KOPT-K1 (cell line): ENCODE data around the gene OR5H14.
"Not testable (repeated sequence)": the region's sequence is repeated elsewhere in the genome, so short reads cannot be mapped to it uniquely, and the experiment has no call there.

ENCODE experiments used
- H3K27ac ChIP-seq: fragments of 200-600 bp; sonication (generic); 2 replicates; pipeline ENCODE4 v1.5.1; 2016; ENCODE audit warnings: antibody characterized with exemption, mild to moderate bottlenecking, low read depth, low read length; ENCODE audit not compliant: poor library complexity, severe bottlenecking
- H3K36me3 ChIP-seq: fragments of 200-600 bp; sonication (generic); 2 replicates; pipeline ENCODE4 v1.5.1; 2017; ENCODE audit warnings: antibody characterized with exemption, mild to moderate bottlenecking, low read length, moderate library complexity; ENCODE audit not compliant: insufficient read depth
- H3K9me3 ChIP-seq: fragments of 200-600 bp; sonication (generic); 2 replicates; pipeline ENCODE4 v1.5.1; 2017; ENCODE audit warnings: antibody characterized with exemption, low read length, mild to moderate bottlenecking; ENCODE audit not compliant: insufficient read depth, poor library complexity, severe bottlenecking

The OR5H14 gene

DNA sequence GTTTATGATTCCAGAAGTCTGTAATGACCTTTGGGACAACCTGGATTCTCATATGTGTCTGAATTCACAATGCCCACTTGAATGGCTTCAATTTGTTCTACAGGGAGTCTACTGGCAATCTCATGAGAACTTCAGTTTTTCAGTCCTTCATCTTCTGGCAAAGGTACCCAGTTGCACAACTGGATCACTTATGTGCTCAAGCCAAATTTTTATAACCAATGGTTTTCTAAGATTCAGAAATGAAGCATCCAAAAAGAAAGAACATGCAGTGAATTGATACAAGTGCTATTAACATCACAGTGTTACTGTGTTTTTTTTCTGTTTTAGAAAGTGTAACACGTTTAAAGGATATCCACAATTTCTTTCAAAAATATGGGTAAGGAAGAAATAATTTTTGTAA lies at the start of gene OR5H14:
OR5H14 (plus strand) TSS at position 301 of the 400 bp plus-strand sequence. CDS start 1,907 bp downstream, outside the sequence.
- Histone ChIP-seq H3K27ac (no peak within 1 kb of the TSS), H3K9me3 (no peaks in the 10 kb centered on the region), H3K36me3 (no peaks in the 10 kb centered on the region)

DNA sequence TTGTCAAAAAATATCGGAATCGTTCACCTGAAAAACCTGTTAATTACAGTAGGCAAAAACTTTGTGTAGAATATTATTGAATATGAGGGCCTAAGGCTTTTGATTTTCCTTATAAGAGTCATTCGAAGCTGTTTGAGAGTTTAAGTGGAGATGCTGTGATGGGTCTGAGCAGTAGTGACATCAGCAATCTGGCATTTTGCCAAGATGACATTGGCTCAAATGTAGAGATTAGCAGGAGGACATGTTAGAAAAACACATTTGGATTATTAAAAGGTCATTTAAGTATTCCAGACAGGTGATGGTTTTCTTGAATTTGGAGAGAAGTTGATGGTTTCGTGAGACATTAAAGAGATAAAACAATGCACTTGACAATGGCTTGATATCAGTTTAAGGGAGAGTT lies 47.4 kb upstream of the OR5H14 start:
- H3K9me3 ChIP-seq = no peaks in the 10 kb centered on the region
- H3K36me3 ChIP-seq = no peaks in the 10 kb centered on the region
- H3K27ac ChIP-seq = no peak overlapping the region

DNA sequence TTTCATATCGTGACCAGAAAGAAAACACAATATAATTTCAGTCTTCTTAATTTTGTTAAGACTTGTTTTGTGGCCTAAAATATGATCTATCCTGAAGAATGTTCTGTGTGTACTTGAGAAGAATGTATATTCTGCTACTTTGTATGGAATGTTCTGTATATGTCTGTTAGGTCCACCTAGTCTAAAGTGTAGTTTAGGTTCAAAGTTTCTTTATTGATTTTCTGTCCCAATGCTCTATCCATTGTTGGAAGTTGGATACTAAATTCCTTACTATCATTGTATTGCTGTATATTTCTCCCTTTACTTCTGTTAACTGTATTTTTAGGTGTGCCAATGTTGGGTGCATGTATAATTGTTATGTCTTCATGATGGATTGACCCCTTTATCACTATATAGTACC lies 39.1 kb upstream of the OR5H14 start:
- H3K36me3 ChIP-seq = no peaks in the 10 kb centered on the region
- H3K9me3 ChIP-seq = no peaks in the 10 kb centered on the region
- no peak overlapping the region for H3K27ac ChIP-seq

DNA sequence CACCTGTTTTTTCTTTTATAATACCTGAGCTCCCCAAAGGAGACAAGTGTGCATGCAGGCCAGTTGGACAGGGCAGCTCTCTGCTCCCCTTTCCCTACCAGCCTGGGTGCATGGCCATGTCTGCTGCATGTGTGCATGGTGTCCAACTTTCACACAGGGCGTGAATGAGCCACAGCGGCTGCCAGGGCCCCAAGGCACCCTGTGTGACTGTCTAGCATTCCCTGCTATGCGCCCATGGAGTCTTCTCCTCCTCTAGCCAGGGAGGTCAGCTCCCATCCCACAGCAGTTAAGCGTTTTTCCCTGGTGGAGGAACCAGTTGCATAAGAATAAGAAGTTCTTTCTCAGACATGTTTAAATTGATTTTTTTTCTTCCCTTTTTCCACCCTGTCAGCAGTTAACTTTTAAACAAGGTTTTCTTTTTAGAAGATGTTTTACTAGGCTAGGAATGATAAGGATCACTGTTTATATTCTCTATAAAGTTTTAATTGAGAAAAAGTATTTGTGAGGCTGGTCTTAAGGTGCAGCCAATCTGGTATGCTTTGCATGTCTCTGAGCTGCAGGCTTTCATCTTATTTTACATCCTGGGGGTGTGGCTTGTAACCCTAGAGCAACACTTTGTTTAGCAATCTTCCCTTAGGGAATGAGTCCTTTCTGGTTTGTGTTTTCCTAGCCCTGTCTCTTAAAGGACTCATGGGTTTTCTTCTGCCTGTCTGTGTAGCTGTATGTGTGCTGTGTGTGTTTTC lies 37.3 kb upstream of the OR5H14 start:
- H3K9me3 ChIP-seq = no peaks in the 10 kb centered on the region
- H3K27ac ChIP-seq = no peak overlapping the region
- no peaks in the 10 kb centered on the region for H3K36me3 ChIP-seq

DNA sequence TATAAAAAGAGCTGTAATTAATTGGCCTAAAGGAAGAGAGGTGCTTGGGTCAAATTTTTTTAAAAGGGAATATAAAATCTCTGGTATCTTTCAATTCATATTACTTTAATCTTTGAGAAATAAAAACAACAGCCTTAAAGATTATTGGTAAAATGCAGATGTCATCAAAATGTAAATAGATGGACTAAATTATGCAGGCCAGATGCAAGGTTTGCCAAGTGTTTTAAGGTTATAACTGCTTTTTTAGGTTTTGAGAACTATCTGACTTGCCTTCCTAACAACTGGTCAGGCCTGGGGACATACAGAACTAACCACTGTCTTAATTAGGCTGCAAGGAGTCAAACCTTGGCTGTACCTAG lies 36.8 kb upstream of the OR5H14 start:
- Histone ChIP-seq H3K9me3 (no peaks in the 10 kb centered on the region), H3K27ac (no peak overlapping the region), H3K36me3 (no peaks in the 10 kb centered on the region)

DNA sequence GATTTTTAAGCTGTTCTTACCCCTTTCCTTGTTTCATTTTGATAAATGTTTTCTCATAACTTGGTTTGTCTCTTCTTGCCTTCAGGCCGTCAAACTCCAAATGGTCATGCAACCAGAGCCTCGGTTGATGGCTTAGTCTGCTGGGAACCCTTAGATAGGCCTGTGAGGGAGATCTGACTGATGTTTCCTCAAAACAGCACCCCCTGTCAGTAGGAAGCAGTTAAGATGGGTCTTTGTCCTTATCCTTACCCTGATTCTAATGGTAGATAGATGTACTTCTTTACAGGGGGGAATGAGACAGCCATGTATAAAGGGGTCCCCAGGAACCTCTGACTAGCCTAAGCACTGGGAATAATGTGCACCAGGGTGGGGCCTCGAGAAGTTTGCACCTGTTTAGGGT lies 33.0 kb upstream of the OR5H14 start:
- Histone ChIP-seq H3K36me3 (no peaks in the 10 kb centered on the region), H3K9me3 (no peaks in the 10 kb centered on the region), H3K27ac (no peak overlapping the region)

DNA sequence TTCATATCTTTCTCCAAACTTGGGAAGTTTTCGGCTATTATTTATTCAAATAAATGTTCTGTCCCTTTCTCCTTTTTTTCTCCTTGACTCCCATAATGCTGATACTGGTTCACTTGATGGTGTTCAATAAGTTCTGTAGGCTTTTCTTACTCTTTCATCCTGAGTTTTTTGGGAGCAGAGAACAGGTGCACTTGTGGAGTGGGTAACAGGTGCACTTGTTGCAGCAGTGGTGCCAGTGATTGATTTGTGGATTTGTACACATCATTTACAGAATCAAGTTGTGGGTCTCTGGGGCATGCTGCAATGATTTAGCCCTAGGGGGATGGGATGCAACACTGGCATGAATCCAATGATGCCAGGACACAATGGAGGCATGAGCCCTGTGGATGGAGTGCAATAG lies 31.6 kb upstream of the OR5H14 start:
- no peaks in the 10 kb centered on the region for H3K36me3 ChIP-seq
- no peaks in the 10 kb centered on the region for H3K9me3 ChIP-seq
- no peak overlapping the region for H3K27ac ChIP-seq

DNA sequence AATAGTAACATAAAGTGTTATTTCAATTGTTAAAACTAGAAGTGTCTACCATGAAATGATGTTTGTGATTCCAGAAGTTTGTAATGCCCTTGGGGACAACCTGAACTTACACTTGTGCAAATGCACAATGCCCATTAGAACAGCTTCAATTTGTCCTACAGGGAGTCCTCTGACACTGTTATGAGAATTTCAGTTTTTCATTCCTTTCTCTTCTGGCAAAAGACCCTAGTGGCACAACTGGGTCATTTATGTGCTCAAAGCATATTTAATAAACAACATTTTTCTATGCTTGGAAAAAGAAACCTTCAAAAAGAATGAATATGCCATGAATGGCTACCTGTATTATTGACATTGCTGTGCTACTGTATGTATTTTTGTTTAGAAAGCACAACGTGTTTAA lies 16.9 kb upstream of the OR5H14 start, which contains the start of gene OR5H1:
OR5H1 (plus strand) TSS at position 301 of the 400 bp plus-strand sequence. CDS start 1,977 bp downstream, outside the sequence.
- no peaks in the 10 kb centered on the region for H3K36me3 ChIP-seq
- no peak within 1 kb of the TSS for H3K27ac ChIP-seq
- H3K9me3 ChIP-seq = no peaks in the 10 kb centered on the region

DNA sequence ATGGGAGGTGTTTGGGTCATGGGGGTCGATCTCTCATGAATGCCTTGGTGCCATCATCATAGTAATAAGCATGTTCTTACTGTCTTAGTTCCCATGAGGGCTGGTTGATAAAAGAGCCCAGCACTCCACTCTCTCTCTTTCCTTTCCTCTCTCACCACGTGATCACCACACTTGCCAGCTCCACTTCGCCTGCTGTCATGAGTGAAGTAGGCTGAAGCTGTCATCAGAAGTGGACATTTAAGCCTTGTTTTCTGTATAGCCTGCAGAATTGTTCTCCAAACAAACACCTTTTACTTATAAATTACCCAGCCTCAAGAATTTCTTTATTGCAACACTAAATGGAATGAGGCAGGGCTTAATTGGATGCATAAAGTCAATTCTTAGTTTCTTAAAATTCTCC lies 10.6 kb upstream of the OR5H14 start:
- H3K27ac ChIP-seq = no peak overlapping the region

DNA sequence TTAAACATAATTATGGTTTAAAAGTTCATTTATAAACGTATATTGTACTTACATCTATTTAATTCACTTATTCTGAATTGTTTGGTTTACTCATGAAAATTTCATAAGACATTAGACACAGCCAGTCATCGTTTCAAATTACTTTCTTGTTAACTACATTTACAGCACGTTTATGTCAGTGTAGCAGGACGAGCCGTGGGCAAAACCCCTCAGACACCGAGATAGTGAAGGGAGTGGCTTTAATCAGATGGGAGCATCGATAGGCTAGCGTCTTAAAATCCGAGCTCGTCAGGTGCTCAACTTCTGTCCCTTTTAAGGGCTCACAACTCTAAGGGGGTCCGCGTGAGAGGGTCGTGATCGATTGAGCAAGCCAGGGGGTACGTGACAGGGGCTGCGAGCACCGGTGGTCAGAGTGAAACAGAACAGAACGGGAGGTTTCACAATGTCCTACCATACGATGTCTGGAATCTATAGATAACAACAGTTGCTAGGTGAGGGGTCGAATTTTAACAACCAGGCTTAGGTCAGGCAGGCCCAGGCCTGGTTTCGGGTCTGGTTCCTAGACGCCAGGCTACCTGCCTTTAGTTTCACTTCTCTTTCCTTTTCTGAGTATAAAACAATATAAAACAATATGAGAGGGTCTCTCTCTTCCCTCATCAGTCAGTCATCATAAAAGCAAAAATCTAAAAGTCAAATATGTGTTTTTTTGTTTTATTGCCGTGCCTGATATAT lies 9.3 kb upstream of the OR5H14 start:
- H3K36me3 ChIP-seq, H3K9me3 ChIP-seq, H3K27ac ChIP-seq: not testable (repeated sequence)

More for the DNA sequence above, 10.6 kb upstream of the OR5H14 start:
- Histone ChIP-seq H3K36me3 (no peaks in the 10 kb centered on the region), H3K9me3 (no peaks in the 10 kb centered on the region)

DNA sequence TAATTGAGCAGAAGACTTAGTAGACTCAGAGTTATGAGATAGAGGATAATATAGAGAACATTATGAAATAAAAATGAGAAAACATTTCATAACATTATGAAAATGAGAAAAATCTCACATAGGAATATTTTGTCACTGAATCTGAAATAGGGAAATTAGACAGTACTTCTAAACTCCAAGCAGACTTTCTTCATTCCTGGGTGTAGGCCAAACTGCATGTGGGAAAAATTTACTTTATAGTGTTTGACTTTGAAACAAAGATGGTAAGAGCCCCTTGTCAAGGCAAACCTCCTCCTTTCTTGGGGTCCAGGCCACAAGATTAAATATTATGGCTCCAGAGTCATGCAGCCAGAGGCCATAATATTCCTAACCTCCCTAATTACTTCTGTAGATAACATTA lies 6.7 kb upstream of the OR5H14 start:
- no peak overlapping the region for H3K27ac ChIP-seq
- H3K9me3 ChIP-seq = no peaks in the 10 kb centered on the region
- no peaks in the 10 kb centered on the region for H3K36me3 ChIP-seq

DNA sequence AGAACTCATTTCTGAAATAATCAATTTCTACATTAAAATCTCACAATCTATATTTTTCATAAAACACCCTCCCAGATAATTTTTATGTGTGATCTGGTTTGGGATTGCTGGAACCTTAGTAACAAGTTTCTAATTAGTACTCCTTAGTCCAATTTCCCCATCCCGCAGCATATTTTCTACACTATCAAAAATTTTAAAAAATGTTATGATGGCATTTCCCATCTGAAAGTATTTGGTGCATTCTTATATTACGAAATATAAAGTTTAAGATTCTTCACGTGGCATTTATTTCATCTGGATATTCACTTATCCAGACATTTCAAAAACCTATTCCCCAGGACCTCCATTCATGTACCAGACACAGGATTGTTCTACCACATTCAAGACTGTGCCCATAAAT lies 1.5 kb downstream of the OR5H14 start:
- Histone ChIP-seq H3K9me3 (no peaks in the 10 kb centered on the region), H3K27ac (no peak overlapping the region), H3K36me3 (no peaks in the 10 kb centered on the region)

DNA sequence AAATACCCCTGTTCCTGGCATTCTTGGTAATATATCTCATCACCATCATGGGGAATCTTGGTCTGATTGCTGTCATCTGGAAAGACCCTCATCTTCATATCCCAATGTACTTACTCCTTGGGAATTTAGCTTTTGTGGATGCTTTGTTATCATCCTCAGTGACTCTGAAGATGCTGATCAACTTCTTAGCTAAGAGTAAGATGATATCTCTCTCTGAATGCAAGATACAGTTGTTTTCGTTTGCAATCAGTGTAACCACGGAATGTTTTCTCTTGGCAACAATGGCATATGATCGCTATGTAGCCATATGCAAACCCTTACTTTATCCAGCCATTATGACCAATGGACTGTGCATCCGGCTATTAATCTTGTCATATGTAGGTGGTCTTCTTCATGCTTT lies 2.2 kb downstream of the OR5H14 start:
- H3K36me3 ChIP-seq, H3K9me3 ChIP-seq, H3K27ac ChIP-seq: not testable (repeated sequence)

DNA sequence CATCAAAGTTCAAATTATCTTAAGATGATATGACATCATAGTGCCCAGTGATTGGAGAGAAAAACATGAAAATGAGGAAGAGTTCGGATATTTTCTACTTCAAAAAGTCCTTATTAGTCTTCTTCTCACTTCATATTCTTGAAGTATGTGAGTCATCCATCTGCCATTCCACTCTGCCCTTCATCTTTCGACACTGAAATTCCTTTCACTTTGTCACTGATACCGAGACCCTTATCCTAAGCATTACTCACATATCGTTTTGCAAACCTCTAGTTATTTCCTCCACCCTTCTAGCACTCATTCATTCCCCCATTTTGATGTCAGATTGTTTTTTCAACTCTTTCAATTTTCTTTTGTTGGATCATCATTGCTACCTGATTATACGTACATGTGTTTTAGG lies 4.0 kb downstream of the OR5H14 start:
- Histone ChIP-seq H3K27ac (no peak overlapping the region), H3K36me3 (no peaks in the 10 kb centered on the region), H3K9me3 (no peaks in the 10 kb centered on the region)

DNA sequence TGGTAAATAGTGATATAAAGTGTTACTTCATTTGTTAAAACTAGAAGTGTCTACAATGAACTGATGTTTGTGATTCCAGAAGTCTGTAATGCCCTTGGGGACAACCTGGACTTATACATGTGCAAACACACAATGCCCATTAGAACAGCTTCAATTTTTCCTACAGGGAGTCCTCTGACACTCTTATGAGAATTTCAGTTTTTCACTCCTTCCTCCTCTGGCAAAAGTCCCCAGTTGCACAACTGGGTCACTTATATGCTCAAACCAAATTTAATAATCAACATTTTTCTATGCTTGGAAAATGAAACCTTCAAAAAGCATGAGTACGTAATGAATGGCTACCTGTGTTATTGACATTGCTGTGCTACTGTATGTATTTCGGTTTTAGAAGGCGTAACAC lies 19.1 kb downstream of the OR5H14 start, which contains the start of gene OR5H15:
OR5H15 (plus strand) TSS at position 301 of the 400 bp plus-strand sequence. CDS start 2,004 bp downstream, outside the sequence.
- Histone ChIP-seq H3K9me3 (no peaks in the 10 kb centered on the region), H3K27ac (no peak within 1 kb of the TSS), H3K36me3 (no peaks in the 10 kb centered on the region)

DNA sequence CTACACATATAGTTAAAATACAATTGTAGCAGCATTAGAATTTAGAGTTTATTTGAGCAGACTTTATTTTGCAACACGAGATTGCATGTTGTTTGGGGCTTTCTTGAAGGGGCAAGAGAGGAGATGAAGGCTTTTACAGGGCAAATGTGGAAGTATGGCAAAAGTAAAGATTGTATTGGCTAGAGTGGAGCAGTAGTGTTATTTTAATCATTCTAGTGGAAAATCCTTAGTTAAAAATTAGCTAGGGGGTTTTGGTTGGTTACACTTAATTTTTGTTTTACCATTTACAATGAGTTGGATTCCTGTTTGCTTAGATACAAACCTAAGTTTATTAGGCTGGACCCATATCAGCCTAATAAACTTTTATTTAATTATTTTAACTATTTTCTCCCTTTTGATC lies 23.8 kb downstream of the OR5H14 start:
- Histone ChIP-seq H3K36me3 (no peaks in the 10 kb centered on the region), H3K9me3 (no peaks in the 10 kb centered on the region), H3K27ac (no peak overlapping the region)
